GM12878 (cell line): Measurements from ENCODE around the gene PES1.

Source experiments
- HCFC1 ChIP-seq: fragments of 150-350 bp; IDR thresholded peaks from 2 replicates; pipeline ENCODE4 v1.6.1; 2014; ENCODE audit warnings: low read length
- RCOR1 ChIP-seq: conservative IDR thresholded peaks from 2 replicates; pipeline ENCODE4 v1.6.1; 2012; ENCODE audit warnings: low read depth, low read length, improper control_type of control experiment
- SMAD1 ChIP-seq: fragments of 450-650 bp; IDR thresholded peaks from 2 replicates; pipeline ENCODE4 v1.6.1; 2018; ENCODE audit warnings: mild to moderate bottlenecking, low read depth; ENCODE audit not compliant: partially characterized antibody
- ZNF687 ChIP-seq: fragments of 450-650 bp; IDR thresholded peaks from 2 replicates; pipeline ENCODE4 v1.6.1; 2017; ENCODE audit warnings: mild to moderate bottlenecking, moderate library complexity

- TF ChIP-seq ZNF687 (no peak), RCOR1 (no peak), SMAD1 (no peak), HCFC1 (no peak)
These were observed 15.9 kb downstream of the PES1 start for GRCh38 chr22:30575859-30576258.
